Lung microvascular endothelial cell (primary cell): ENCODE data around the gene MARK1. TPM values are rescaled to one million over a fixed set of nuclear protein-coding genes. Genes with fewer than 3 reads are reported as not detected.
A peak's percentile ranks its signal among the peaks of the same experiment; 100 is the strongest.
"Not testable (repeated sequence)": the region's sequence is repeated elsewhere in the genome, so short reads cannot be mapped to it uniquely, and the experiment has no call there.

Source experiments
- DNase-seq, 2 donors: peaks; one replicate each; pipeline versions ENCODE4 v3.0.0 to v3.0.0-alpha.2; 2010; ENCODE audit warnings: low read depth in 2 of 2
- total RNA-seq: library from RNA; depleted of rRNA; stranded (reverse); fragments of >200 nt; gene quantifications from 2 replicates; pipeline ENCODE4 v1.2.1, GENCODE V29; 2014

Gene MARK1
- total RNA-seq, 1 donor from 2014 or later, result 2.2 TPM

DNA sequence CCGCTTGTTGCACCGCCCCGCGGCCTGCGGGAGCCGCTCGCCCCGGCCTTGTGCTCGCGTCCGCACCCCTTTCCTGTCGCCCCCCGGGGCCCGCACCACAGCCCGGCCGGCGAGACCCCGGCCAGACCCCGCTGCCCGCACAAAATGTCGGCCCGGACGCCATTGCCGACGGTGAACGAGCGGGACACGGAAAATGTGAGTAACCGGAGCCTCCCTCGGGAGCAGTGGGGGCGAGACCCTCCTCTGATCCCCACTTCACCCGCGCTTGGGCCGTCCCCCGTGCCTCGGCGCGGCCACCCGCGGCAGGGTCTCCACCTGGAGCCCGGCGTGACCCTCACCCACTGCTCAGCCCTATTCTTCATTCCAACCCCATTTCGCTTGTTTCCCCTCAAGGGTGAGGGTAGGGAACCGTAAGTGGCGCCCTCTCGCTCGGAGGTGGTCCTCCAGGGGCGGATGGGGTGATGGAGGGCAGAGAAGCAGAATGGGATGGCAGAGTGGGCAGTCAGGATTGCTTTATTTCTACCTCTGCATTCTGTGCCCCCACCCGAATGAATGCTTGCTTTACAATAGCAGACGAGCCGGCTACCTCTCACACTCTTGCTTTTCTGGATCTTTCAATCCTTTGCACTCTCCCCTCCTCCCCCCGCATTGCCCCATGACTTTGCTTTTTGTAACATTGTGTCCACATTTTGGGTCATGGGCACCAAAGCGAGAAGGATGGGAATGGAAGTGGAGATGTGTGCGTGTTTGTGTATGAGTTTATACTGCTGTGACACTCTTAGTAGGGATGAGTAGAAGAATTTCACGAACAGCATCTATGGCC lies 954 bp downstream of the MARK1 start:
- peak in 1 of 2 donors; percentile 14 for DNase-seq

DNA sequence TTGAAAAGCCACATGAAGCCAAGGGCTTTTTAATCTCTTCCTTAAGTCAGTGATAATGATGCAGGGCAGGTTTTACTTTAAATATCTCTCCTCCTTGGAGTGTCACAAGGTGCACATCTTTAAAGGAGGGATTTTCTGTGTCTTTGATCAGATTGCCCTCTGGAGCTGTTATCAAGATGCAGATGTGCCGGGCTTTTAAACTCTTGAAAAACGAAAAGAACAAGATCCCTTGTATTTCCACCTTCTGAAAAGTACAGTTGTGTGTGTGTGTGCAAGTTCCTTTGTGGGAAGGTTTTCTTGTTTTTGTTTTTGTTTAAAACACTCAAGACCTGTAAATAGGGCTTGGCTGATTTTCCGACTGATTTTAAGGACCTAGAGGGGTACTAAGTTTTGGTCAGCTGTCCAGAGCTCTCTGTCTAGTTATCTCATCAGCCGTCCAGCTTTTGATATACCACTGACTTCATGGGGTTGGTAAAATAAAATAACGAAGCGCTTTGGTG lies 1.6 kb downstream of the MARK1 start:
- no peak for DNase-seq

DNA sequence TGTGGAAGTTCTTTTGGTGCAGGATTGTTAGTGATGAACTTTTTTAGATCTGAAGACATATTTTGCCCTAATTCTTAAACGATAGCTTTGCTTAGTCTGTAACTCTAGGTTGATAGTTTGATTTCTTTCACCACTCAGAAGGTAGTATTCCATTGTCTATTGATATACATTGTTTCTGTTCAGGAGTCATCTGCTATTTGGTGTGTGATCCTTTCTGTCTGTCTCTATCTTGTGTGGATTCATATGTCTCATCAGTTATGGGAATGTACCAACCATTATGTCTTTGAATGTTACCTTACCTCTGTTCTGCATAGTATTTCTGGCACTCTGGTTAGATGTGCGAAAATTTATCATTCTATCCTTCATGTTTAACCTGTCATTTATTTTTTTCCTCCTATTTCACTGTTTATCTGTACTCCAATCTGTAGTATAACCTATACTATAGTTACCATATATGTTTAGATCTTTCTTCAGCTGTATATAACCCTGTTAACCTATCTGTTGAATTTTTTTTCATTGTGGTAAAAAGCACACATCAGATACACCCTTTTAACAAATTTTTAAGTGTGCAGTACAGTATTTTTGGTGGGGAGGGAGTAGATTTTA lies 5.7 kb downstream of the MARK1 start:
- no peak for DNase-seq

DNA sequence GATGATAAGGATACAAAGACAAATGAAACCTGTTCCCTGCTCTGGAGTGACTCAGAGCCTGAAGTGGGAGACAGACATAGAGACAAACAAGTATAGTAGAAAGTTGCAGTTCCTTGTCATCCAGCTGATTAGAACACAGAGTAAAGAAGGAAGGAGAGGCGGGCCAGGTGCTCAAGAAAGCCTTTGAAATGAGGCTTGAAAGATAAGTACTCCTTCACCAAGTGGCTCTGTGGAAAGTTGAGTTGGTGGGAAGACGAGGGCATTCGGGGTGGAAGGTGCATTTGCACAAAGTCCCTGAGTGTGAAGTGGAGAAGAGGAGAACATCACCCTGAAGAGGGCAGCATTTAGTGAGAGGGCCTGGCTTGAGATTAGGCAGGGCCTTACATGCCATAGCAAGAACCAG lies 17.0 kb downstream of the MARK1 start:
- peak; percentile 12 to 15 for DNase-seq

DNA sequence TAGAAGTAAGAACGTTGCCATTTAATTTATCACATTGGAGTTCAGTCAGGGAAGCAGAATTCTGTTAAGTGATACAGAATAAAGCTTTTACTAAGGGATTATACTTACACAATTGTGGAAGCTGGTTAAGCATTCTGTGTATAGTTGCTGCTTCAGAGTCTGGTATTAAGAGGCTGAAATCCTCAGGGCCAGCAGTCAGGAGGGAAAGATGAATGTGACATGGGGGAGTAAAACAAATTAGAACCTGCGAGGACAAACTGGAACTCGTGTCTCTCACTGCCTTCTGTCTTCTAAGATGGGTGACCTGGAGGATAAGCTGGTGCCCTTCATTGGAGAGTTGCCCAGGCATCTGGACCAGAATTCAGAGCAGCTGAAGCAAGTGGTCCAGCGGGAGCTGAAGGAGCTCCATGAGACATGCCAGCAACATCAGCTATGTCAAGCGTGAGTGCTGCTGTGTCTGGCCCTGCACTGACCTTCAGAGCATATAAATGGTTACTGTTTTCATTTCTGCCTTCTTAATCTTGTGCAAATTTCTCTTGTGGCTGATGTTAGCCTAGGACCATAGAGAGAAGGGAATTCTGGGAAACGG lies 23.0 kb downstream of the MARK1 start:
- DNase-seq, result no peak

DNA sequence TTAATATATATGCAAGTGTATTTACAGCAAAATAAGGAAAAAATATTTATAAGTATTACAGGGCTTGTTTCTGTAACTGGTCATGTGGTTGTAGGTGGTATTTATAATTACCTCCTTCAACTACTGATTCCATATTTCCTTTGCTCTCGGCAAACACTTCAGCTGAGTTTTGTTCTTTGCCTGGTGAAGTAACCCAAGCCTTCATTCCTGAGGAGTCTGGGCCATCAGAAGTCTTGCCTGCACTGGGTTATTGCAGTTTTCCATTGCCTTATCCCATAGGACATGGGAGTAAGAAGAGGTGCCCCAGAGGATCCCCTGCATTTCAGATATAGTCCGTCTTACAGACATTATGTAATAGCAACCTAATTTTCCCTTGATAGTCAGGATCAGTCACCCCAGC lies 23.8 kb downstream of the MARK1 start:
- DNase-seq, result no peak

DNA sequence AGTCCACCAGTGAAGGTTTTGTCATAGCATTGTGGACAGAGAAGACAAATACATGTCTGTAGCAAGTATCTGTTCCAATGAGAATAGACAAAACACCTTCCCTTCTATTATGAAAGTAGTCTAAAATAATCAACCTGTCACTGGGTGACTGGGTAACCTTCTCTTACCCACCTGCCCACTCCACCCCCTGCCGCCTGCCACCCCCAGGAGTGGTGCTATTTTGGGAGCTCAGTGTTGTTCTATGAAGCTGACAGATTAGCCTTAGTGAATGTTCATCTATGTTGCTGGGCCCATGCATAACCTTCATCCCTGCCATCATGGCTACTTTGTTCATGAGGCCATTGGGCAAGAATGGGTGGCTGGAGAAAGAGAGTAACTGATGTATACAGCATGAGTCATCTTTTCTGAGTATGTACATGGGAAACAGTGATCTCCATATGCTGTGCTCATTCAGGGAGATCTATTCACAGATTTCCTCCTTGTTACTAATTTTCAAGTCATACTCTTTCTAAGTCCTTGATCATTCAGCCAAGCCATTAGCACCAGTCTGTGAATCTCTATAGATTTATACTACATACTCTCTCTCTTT lies 24.8 kb downstream of the MARK1 start:
- no peak for DNase-seq

DNA sequence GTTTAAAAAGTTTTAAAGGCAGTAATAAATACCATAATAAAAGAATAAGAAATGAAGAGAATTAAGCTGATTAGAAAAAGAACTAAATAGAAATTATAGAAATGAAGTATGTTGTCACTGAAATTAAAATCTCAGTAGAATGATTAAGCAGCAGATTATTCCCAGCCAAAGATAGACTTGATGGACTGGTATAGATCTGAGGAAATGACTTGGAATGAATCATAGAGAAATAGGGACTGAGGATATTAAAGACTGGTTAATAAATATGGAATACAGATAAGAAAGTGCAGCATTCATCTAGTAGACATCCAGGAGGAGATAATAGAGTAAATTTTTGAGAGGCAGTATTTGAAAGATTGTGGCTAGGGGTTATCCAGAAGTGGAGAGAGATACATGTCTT lies 28.7 kb downstream of the MARK1 start:
- no peak for DNase-seq

DNA sequence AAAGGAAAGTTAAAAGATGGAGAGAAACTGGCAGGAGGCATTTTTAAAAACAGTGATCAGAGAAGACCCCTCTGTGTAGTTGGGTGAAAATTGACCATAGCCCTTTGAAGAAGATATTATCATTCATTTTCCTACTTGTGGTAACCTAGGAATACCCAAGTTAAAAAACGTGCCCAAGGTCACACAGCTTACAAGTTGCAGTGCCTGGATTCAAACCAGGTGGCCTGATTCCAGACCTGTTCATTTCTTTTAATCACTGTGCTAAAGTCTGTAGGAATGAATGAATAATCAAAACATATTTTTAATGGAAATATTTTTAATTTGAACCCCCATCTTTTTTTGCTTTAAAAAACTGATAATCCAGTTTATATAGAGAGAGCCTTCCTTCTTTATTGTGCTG lies 35.6 kb downstream of the MARK1 start:
- no peak for DNase-seq

DNA sequence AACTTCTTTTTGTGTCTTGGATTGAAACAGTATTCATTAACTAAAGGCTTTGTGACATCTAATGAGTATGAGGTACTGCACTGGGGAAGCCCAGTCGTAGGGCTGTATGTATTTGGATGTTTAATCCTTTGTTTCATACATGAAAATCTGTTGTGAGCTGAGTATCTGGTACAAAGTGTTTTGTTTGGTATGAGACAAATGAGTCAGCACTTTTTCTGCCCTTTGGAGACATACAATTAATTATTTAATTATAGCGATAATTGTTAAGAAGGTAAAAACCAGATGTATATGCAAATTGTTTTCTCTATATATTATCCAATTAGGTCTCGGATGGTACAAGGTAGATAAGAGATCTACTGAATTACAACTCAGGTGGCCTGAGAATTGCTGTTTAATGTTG lies 36.3 kb downstream of the MARK1 start:
- no peak for DNase-seq

DNA sequence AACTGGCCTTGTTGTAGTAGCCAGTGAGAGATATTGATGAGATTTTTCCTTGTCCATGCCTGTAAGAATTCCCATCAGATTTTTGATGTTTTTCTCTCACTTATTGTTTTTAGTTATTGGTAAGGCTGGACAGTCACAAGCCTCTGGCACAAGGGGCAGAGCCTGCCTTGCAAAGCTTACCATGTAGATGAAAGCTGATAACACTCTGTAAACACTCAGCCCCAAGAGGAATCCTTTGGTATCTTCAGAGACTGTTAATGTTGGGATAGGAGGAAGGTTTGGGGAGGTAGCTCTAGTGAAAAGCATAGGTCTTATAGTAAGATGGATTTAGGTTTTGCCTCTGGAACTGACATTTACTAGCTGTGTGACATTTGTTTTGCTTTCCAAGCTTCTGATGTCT lies 37.7 kb downstream of the MARK1 start:
- no peak for DNase-seq

DNA sequence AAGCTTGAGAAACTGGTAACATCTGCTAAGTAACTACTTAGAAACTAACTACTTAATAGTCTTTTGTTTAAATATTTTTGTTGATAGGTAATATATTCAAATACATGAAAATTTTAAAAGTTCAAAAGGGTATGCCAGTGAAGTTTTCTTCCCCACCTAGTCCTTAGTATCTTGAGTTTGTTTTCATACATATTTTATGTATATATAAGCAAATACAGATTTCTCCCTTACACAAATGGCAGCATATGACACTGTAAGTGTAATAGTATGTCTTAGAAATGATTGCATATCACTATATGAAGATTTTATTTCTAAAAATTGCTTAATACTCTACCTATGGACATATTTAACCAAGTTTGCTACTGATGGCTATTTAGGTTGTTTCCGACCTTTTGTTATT lies 38.9 kb downstream of the MARK1 start:
- DNase-seq, result no peak

DNA sequence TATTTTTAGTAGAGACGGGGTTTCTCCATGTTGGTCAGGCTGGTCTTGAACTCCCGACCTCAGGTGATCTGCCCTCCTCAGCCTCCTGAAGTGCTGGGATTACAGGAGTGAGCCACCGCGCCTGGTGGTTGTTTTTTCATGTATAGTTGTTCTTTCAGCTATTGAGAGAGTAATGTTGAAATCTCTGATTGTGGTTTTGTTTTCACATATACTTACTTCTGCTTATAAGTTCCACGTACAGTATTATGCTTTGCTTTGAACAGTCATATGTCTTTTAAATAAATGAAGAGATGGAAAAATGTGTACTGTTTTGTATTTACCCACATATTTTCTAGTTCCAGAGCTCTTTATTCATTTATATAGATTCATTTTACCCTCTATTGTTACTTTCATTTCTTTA lies 44.5 kb downstream of the MARK1 start:
- no peak for DNase-seq

DNA sequence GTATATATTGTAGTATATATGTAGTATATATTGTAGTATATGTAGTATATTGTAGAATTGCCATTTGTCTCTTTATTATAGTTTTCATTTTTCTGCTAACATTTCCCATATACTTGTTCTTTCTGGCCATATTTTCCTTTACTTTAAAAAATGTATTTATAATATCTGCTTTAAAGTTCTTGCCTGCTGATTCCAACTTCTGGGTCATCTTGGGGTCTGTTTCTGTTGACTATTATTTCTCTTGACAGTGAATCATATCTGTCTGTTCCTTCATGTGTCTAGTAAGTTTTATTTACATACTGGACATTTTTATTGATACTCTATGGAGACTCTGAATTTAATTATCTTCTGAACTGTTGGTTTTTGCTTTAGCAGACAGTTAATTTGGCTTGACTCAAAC lies 45.9 kb downstream of the MARK1 start:
- no peak for DNase-seq

DNA sequence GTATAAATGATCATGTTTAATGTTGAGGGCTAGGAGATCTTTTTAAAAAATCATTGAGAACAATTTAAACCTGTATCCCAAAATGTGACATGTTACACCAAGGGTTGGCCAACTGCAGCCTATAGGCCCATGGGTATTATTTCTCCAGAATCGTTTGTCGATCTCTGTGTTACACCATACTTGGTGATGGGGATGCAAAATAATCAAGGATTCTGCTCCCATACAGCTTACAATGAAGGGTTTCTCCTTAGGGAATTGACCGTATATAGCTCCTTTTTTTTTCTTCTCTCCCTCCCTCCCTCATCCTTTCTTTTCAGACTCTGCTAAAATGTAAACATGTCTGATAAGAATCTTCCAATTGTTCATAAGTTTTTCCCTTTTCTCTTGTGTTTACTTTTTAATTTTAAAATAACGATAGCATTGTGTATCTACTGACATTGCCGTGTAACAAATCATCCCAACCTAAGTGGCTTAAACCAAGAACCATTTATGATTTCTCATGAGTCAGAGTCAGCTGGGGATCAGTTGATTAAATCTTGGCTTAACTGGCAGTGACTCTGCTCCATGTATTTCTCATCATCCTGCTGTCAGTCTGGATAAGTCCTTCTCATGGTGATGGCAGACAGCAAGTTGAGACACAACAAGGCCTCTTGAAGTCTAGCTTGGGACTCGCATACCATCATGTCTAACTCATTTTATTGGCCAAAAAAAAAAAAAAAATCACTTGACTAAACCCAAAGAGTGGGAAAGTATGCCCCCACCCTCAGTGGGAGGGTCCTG lies 48.0 kb downstream of the MARK1 start:
- DNase-seq, result no peak

DNA sequence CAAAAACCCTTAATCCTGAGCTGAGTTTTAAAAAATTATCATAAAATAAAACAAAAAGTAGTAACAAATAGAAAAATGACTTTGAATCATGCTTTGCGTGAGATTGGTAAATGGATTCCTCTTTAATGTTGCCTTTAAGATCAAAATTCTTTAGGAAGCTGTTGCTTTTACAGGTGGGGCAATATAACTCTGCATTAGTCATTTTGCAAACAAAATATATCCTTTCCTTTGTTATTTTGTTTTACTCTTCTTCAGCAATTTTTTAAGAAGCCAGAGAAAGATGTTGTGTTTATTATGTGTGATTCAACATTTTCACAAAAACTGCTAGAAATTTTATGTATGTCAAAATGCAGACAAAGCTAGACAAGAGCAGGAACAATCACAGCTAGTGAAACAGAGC lies 50.0 kb downstream of the MARK1 start:
- no peak for DNase-seq

DNA sequence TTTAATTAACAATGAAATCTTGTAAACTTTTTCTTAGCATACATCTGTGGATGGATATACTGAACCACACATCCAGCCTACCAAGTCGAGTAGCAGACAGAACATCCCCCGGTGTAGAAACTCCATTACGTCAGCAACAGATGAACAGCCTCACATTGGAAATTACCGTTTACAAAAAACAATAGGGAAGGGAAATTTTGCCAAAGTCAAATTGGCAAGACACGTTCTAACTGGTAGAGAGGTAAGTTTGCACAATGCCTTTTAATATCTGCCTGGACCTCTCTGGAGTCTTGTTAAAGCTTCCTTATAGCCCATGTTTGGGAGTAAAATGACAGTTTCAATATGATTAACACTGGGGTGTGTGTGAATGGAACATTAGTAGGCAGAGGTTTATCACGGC lies 51.4 kb downstream of the MARK1 start:
- peak in 1 of 2 donors; percentile 65 for DNase-seq

DNA sequence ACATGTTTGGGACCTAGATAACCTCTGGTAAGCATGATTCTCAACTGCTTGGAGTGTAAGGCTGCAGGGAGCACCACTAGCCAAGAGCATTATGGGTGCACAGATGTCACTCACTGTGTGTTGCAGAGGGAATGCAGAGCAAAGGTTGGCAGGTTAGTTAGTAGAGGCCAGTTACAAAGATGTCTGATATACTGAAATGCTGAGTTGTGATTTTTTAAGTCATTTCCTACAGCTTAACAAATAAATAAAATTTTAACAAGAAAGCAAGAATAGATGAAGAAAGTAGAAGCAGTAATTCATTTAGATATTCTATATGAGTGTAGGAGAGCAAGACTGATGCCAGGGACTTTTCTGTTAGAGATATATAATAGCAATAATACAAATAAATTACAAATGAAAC lies 64.8 kb downstream of the MARK1 start:
- DNase-seq, result no peak

DNA sequence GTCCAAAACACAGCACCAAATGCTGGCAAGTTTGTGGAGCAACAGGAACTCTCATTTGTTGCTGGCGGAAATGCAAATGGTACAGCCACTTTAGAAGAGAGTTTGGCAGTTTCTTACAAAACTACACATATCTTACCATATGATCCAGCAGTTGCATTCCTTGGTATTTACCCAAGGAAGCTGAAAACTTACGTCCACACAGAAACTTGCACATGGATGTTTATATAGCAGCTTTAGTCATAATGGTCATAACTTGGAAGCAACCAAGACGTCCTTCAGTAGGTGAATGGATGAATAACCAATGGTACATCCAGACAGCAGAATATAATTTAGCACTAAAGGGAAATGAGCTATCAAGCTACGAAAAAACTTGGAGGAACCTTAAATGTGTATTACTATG lies 66.4 kb downstream of the MARK1 start:
- DNase-seq, result no peak

DNA sequence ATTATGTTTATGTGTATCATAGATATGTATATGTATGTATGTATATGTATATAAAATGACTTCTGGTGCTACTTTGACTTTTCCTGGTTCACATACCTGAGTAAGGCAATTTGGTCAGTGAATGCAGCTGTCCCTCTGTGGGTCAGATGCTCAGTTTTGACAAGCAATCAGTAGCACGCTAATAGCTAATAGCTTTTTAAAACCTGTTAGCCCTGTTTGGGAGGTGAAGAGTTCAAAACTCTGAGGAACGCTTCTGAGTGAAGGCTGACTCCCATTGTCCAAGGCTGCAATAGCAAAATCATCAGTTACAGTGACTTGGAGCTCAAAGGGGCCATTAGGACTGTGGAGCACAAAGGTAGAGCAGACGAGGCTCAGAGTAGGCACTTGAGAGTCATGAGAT lies 67.2 kb downstream of the MARK1 start:
- DNase-seq, result no peak

DNA sequence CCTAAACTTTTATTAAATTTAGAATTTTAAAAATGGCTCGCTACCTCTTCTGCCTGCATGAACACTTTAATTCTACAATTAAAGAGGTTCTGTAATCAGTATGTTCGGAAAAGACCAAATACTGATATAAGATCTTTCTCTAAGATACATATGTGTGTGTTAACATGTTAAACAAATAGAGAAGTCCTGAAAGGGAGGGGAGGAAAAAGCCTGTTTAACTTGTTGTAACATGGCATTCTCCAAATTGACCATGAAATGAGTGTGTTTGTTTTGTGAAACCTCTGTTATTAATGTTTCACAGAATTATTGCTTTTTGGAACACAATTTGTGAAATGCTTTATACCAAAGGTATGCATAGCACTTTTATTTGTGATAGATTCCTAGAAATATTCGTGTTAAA lies 77.0 kb downstream of the MARK1 start:
- no peak for DNase-seq

DNA sequence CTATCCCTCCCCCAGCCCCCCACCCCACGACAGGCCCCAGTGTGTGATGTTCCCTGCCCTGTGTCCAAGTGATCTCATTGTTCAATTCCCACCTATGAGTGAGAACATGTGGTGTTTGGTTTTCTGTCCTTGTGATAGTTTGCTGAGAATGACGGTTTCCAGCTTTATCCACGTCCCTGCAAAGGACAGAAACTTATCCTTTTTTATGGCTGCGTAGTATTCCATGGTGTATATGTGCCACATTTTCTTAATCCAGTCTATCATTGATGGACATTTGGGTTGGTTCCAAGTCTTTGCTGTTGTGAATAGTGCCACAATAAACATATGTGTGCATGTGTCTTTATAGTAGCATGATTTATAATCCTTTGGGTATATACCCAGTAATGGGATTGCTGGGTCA lies 77.7 kb downstream of the MARK1 start:
- not testable (repeated sequence) for DNase-seq
